Measurements from ENCODE around the gene TPSB2.
"Not testable (repeated sequence)": the region's sequence is repeated elsewhere in the genome, so short reads cannot be mapped to it uniquely, and the experiment has no call there.

Gene TPSB2

DNA sequence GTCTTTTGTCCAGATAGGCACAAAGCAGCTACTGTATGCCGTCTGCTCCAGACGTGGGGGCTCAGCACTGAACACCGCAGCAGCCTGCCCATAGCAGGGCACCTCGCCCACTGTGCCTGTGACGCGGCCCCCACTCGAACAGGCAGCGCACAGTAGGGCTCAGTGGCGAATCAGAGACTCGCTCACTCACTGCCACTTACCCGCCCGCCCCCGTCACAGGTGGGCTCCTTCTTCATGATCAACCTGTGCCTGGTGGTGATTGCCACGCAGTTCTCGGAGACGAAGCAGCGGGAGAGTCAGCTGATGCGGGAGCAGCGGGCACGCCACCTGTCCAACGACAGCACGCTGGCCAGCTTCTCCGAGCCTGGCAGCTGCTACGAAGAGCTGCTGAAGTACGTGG, 28.5 kb downstream of the TPSB2 start:
- DNase-seq (ENCODE audit: low spot score), result no peak
- TF ChIP-seq, protein P1, sequence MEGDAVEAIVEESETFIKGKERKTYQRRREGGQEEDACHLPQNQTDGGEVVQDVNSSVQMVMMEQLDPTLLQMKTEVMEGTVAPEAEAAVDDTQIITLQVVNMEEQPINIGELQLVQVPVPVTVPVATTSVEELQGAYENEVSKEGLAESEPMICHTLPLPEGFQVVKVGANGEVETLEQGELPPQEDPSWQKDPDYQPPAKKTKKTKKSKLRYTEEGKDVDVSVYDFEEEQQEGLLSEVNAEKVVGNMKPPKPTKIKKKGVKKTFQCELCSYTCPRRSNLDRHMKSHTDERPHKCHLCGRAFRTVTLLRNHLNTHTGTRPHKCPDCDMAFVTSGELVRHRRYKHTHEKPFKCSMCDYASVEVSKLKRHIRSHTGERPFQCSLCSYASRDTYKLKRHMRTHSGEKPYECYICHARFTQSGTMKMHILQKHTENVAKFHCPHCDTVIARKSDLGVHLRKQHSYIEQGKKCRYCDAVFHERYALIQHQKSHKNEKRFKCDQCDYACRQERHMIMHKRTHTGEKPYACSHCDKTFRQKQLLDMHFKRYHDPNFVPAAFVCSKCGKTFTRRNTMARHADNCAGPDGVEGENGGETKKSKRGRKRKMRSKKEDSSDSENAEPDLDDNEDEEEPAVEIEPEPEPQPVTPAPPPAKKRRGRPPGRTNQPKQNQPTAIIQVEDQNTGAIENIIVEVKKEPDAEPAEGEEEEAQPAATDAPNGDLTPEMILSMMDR (IDR thresholded peaks at IDR 0.05; ENCODE audit: extremely low read depth, missing control alignments), result no peak

DNA sequence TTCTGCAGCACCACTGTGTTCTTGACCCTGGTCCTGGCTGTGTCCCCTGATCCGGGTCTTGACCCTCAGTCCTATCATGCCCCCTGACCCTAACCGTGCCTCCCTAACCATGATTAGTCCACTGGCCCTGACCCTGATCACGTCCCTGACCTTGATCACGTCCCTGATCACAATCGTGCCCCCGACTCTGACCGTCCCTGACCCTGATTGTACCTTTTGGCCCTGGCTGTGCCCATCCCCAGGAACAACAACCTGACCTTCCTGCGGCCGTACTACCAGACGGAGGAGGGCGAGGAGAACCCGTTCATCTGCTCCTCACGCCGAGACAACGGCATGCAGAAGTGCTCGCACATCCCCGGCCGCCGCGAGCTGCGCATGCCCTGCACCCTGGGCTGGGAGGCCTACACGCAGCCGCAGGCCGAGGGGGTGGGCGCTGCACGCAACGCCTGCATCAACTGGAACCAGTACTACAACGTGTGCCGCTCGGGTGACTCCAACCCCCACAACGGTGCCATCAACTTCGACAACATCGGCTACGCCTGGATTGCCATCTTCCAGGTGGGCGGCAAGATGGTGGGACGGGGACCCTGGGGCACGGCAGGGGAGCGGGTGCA, 29.9 kb downstream of the TPSB2 start:
- no peak for DNase-seq (ENCODE audit: low spot score)
- TF ChIP-seq, protein P1 (IDR thresholded peaks at IDR 0.05; ENCODE audit: extremely low read depth, missing control alignments), result no peak

DNA sequence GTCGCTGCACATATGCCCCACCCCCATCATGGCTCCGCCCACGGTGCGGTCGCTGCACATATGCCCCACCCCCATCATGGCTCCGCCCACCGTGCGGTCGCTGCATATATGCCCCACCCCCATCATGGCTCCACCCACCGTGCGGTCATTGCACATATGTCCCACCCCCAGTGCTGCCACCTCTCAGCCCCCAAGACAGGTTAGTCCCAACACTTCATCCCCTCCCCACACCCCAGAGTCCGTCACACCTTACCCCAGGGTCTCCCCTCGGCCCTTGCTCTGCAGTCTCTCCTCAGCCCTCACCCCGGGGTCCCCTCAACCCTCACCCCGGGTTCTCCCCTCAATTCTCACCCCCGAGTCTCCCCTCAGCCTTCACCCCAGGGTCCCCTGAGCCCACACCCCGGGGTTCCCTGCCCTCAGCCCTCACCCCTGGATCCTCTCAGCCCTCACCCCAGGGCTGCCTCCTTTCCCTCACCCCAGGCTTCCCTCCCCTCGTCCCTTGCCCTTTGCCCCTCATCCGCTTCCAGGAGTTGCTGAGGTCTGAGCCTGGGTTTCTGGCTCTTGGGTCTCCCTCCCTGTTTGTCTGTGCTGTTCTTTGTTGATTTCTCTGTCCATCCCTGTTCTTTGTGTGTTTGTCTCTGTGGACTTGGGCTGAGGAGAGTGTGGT, 30.5 kb downstream of the TPSB2 start:
- no peak for DNase-seq (ENCODE audit: low spot score)
- TF ChIP-seq, protein P1 (IDR thresholded peaks at IDR 0.05; ENCODE audit: extremely low read depth, missing control alignments), result no peak

DNA sequence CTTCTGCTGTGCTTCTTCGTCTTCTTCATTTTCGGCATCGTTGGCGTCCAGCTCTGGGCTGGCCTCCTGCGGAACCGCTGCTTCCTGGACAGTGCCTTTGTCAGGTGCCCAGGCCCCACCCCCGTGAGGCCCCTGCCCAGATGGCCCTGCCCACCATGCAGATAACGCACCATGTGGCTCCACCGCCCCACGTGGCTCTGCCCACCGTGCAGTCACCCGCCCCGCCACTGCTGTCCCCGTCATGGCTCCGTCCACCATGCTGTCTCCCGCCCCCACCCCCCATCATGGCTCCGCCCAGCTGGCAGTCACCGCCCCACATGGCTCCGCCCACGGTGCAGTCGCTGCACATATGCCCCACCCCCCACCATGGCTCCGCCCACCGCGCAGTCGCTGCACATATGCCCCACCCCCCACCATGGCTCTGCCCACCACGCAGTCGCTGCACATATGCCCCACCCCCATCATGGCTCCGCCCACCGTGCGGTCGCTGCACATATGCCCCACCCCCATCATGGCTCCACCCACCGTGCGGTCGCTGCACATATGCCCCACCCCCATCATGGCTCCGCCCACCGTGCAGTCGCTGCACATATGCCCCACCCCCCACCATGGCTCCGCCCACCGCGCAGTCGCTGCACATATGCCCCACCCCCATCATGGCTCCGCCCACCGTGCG, 31.2 kb downstream of the TPSB2 start:
- not testable (repeated sequence) for DNase-seq (ENCODE audit: low spot score)

DNA sequence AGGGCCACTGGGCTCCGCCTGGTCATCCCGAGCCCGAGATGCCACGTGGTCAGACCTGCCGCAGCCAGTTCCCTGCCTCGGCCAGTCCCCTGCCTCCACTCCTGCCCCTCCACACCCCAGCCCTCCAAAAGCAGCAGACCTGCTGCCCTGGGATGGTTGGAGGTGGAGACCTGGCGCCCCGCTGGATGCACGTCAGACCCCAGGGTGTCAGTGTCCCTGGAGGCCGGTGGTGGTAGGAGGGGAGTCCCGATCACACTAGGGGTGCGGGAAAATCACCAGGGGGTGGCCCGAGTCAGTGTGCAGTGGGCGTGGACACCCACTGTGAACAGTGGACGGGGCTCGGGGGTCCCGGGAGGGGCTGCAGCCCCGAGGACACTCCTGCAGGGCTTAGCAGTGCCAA, 31.8 kb downstream of the TPSB2 start:
- TF ChIP-seq, protein P1 (IDR thresholded peaks at IDR 0.05; ENCODE audit: extremely low read depth, missing control alignments), result no peak
- DNase-seq (ENCODE audit: low spot score), result no peak

DNA sequence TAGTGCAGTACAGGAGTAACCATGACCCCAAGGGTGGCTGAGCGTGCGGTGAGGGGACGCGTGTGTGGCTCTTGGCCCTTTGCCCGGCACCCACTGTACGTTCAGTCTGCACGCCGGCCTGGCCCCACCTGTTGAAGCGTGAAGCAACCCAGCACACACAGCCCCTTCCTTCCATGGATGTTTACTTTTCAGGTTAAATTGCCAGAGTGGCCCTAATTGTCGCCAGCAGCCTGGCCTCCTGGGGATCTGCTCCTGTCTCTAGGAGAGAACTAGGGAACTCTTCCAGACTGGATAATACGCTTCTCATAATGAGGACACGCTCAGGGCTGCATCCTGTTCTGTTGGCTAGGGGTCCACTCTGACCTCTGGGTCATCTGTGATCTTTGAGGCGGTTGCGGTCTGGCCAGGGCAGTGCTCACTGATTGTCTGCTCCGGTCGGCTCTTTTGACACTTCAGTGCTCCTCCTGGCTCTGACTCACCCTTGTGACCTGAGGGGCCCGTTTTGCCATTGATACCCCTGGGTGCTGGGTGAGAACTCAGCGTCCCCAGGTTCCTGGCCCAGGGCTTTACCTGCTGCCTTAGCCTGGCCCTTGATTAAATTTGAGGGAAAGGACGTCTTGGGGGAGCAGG, 32.6 kb downstream of the TPSB2 start:
- DNase-seq (ENCODE audit: low spot score), result no peak
- TF ChIP-seq, protein P1 (IDR thresholded peaks at IDR 0.05; ENCODE audit: extremely low read depth, missing control alignments), result no peak

DNA sequence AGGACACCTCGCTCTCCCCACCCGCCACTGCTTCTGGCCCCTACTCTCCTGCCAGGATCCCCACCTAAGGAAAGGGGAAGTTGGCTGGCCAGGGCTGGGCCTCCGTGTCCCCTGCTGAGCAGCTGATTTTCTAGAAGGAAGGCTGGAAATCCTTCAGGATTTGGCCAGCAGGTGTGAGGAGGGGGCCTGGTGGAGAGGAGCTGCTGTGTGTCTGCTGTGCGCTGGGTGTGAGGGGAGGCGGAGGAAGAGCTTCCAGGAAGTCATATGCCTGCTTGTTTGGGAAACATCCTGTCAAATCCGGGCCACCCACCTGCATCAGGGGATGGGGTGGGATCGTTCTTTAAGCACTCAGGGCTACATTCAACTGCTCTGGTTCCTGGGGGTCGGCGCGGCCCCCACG, 33.5 kb downstream of the TPSB2 start:
- TF ChIP-seq, protein P1 (IDR thresholded peaks at IDR 0.05; ENCODE audit: extremely low read depth, missing control alignments), result no peak
- no peak for DNase-seq (ENCODE audit: low spot score)

All from GM20000 (cell line).